Measurements from ENCODE around the gene ZYX.
"Not testable (repeated sequence)": the region's sequence is repeated elsewhere in the genome, so short reads cannot be mapped to it uniquely, and the experiment has no call there.

The ZYX gene

DNA sequence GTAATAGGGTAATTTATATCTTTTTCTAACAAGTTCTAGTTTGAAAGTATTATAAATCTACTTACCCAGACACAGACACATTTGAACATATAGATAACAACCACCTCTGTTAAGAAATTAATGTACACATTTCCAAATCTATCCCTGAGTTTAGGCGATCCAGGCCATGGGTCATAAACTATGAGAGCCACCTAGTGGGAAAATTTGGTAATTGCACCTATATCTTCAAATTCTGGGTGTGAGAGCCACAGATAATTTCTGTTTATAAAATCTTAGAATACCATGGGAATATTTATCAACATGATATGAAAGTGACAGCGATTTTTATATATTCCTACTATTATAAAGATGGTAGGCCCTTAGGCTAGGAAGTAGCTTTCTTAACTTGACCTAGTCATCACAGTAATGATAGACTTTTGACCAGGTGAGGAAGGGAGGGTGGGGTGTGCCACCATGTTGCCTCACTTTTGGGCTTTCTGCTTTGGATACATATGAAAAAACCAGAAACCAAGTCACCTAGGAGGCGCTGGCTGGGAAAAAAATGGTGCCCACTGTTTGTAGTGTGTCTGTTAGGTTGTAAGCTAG is 35.5 kb downstream of the ZYX start:
- DNase-seq (ENCODE audit: low read depth in 2 of 3, low spot score in 1 of 3) = peak in 1 of 3 donors; percentile 41

DNA sequence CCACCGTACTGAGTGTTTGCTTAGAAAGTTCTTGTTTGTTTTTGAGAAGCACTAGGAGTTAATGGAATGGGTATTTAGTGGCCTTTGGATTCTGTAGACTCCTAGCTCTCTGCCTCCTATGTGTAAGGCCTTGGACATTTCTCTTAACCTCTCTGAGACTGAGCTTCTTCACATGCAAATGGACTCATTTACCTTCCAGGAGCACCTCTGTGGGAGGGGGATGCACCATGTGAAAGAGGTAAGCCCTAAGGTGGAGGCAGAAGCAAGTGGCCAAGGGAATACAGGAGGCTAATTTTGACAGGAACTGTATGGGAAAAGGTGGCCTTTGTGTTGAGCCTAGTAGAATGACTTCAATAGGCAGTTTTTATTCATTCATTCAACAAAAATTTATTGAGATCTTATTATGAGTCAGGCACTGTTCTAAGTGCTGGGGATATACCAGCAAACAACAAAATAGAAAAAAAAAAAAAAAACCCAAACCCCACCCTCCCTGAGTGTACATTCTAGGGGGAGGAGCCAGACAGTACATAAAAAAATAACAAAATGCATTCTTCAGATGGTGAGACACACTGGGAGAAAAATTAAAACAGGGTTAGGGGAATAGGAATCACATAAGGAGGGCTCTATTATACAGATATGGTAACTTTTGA is 36.7 kb downstream of the ZYX start:
- no peak for DNase-seq (ENCODE audit: low read depth in 2 of 3, low spot score in 1 of 3)

DNA sequence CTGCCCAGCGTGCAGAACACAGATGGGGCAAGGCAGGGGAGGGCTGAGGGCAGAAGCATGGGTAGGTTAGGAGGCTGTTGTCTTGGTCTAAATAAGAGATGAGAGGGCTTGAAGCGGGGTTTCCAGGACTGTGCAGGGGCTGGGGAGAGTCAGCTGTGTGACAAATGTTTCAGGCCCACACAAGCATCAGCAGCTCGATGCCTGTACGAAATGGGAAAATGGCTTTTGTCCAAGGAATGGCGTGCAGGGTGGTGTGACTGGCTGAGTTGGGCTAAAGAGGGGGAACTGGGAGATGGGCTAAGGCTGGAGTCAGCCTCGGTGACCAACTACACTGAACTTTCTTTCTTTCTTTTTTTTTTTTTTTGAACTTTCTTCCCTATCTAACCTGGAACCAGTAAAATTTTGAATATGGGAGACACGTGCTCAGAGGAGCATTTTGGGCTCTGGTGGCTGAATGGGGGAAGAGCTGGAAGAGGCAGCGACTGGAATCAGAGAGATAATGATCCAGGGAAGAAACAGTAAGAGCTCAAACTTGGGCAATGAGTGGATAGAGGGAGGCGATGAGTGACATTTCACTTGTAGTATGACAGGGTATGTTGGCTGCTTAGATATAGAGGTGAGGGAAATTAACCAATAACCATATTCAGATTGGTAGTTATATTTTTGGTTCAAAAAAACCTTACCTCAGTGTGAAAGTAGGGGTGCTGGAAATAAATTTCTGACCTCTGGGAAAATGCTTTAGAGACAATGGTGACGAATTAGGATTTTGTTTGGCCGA is 37.7 kb downstream of the ZYX start:
- no peak for DNase-seq (ENCODE audit: low read depth in 2 of 3, low spot score in 1 of 3)

DNA sequence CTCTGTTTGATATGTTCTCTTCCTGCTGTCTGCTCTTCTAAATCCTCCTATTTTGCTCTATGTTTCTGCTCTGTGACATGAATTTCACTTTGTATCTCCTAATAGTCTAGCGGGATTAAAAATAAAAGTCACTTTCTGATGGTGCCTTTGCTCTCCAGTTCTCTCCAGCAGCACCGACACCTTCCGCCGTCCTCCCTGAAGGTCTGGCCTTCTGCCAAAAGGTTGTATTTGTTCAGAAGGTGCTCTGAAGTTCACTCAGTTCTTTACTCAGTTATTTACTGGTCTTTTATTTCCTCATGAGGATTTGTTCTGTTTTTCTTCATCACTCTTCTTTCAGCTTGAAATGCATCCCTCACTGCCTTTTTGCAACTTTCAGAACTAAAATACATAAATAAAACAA is 38.7 kb downstream of the ZYX start:
- DNase-seq (ENCODE audit: low read depth in 2 of 3, low spot score in 1 of 3) = no peak

DNA sequence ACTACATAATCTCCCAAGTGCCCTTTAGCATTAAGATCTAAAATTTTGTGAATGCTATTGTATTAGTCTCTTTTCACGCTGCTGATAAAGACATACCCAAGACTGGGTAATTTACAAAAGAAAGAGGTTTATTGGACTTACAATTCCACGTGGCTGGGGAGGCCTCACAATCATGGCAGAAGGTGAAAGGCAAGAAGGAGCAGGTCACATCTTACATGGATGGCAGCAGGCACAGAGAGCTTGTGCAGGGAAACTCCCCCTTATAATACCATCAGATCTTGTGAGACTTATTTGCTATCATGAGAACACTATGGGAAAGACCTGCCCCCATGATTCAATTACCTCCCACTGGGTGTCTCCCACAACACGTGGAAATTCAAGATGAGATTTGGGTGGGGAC is 39.5 kb downstream of the ZYX start:
- not testable (repeated sequence) for DNase-seq (ENCODE audit: low read depth in 2 of 3, low spot score in 1 of 3)

DNA sequence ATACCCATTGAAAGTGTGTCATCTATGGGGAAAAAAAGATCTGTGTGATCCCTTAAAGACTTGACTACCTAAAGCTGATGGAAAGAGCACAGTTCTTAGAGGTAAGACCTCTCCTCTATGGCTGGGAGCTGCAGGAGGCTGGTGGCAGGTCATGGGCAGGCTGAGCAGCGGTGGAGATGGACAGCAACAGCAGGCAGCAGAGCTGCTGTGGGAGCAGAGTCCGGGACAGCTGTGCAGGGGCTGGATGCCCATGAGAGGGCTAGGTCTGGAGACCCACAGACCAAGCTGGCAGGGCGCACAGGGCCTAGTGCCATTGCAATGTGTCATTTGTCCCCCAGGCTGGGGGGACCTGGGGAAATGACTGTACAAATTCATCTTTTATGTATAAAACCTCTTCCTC is 40.9 kb downstream of the ZYX start:
- DNase-seq (ENCODE audit: low read depth in 2 of 3, low spot score in 1 of 3) = no peak

DNA sequence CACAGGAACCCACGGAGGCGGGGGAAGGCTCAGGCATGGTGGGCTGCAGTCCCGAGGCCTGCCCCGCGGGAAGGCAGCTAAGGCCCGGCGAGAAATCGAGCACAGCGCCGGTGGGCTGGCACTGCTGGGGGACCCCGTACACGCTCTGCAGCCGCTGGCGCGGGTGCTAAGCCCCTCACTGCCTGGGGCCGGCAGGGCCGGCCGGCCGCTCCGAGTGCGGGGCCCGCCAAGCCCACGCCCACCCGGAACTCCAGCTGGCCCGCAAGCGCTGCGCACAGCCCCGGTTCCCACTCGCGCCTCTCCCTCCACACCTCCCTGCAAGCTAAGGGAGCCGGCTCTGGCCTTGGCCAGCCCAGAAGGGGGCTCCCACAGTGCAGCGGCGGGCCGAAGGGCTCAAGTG is 43.3 kb downstream of the ZYX start:
- not testable (repeated sequence) for DNase-seq (ENCODE audit: low read depth in 2 of 3, low spot score in 1 of 3)

DNA sequence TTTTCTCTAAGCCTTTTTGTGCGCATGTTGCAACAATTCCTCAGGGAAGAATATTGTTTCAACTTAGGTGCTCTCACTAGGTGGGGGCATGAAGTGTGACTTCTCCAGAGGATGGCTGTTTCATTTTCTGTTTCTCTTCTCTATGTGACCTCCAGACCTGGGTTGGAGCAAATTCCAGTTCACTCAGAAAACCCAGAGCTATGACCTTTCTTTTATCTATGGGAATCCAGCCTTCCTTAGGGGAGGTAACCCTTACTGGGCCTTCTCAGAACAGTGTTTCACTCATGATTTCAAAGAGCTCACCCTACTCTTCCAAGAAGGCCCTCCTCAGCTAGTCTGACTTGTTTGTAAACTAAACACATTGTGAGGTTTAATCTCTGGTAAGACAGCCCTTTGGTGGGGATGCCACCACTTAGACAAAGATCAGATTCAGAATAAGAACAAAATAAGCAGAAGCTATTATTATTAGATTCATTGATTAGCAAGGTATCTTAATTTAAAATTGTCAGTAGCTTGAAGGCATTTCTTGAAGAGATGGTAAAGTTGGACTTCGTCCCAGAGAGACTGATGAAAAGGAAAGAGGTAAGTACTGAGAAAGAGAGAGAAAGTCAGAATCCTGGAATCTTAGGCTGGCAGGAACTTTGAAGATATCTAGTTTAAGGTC is 45.5 kb downstream of the ZYX start:
- no peak for DNase-seq (ENCODE audit: low read depth in 2 of 3, low spot score in 1 of 3)

DNA sequence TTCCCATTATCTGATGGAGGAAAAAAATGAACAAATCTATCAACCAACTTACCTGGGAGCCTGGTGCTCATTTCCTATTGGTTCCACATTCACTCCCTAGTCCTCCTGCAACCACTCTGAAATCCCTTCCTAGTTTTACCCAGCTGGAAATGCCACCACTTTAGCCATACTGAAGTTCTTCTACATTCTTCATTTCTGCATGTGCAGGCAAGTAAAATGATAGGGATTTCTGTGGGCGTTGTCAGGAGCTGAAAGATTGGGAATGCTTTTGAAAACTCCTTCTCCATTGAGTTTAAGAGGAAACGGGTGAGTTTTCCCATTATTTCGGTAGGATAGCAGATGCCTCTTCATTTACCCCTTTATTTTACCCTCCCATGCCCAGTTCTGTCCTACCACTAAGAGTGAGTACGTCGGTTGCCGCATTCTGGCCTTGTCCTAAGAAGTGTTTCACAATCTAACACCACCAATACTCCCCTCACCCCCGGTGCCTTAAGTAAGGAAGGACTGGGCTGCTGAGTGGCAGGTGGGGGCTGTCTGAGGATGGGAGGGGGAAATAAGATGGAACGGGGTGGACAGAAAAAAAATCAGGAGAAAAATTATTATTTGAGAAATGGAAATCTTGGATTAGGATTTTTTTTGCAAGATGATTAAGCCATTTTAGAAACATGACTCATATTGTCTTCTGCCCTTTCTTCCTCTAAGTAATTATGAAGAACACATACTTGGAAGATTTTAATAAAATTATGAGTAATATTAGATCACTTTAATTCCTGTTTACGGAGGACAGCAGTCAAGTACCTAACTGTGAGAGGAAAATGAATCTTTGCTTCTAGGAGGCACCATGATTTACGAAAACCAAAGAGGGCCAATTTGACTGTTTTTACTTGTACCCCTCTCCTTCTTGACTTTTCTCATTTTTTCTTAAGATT is 48.9 kb downstream of the ZYX start:
- DNase-seq (ENCODE audit: low read depth in 2 of 3, low spot score in 1 of 3) = no peak

DNA sequence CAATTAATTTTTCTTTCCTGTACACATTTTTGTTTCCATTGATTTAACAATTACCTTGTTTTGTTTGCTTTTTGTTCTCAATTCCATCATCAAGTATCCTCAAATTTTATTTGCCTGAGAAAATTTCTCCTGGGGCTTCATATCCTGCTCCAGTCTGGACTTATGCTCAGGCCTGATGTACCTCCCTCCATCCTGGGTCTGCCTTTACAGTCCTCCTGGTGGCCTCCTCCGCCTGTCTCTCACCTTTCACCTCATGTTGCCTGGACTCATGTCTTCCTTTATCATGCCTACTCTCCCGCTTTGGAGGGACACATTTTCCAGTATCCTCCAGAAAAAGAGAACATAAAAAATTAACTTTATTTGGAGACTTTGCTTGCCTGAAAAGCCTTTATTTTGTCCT is 50.0 kb downstream of the ZYX start:
- DNase-seq (ENCODE audit: low read depth in 2 of 3, low spot score in 1 of 3) = no peak

DNA sequence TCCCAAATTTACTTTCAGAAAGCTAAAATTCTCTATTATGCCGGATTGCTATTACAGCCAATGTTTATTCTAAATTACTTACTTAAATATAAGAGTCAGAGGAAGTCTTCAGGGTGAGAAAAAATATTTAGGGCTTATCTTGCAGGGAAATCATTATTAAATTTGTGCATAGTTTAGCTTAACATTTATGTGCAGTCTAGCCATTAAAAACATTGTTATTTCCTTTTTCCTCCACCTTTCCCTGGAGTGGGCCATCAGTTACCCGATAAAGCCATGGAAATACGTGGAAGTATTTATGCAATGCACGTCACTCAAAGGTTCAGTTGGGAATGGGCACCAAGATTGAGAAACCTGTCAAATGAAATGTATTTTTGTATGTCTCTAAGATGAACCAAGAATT is 52.6 kb downstream of the ZYX start:
- no peak for DNase-seq (ENCODE audit: low read depth in 2 of 3, low spot score in 1 of 3)

DNA sequence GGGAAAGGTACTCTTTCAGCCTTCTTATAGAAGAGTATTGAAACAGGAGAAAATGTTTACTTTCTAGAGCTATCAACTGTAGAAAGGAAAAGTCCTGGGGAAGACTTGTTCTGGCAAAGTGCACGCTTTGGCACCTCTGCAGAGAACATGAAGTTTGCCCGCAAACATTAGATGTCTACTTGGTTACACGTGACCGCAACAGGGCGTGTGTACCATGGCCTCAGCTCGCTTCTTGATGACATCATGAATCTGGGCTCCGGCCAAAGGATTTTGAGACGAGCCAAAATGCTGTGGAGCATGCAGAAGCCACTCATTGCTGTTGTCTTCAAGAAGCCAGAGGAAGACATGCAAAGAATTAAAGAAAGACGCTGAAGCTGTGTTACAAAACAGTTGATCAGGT is 53.5 kb downstream of the ZYX start:
- no peak for DNase-seq (ENCODE audit: low read depth in 2 of 3, low spot score in 1 of 3)

DNA sequence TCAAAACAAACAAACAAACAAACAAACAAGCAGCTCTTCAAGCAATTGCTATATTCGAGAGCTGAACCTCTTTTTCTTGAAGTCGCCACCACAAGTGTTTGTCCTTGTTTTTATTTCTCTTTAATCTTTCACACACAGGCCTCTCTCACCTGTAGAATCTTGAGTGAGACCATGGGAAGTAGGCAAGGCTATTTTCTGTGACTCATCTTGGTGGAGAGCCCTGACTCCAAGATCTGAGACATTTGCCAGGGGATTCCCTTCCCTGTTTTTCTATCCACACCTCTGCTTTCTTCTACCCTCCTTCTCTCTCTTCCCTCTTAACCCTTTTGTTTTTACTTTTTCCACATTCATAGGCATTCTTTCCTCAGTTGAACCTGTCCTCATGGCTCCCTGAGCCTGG is 54.1 kb downstream of the ZYX start:
- DNase-seq (ENCODE audit: low read depth in 2 of 3, low spot score in 1 of 3) = no peak

DNA sequence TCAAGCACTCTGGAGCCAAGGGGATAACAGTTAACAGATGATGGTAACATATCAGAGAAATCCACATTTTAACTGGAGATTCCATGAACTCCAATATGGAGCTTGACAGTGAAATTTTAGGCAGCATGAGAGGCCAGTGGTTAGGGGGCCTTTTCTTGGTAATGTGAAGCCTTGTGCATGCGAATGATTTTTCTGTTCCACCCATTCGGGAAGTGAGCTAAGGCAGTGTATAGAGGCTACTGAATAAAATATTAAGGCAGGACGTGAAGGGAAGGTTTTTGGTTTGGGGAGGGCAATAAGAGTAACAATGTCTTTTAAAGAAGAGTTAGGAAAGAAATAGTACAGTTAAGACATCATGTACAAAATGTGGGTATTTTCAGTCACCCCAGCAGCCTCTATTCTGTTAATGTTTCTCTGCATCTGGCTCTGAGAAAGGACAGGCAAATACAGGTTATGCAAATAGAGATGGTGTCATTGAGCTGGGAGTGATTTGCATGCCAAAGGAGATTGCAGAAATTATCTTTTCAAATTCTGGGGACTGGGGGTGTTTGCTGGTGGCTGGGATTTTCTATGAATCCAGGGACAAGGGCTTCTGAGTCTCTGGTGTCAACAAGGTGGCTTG is 55.3 kb downstream of the ZYX start:
- no peak for DNase-seq (ENCODE audit: low read depth in 2 of 3, low spot score in 1 of 3)

DNA sequence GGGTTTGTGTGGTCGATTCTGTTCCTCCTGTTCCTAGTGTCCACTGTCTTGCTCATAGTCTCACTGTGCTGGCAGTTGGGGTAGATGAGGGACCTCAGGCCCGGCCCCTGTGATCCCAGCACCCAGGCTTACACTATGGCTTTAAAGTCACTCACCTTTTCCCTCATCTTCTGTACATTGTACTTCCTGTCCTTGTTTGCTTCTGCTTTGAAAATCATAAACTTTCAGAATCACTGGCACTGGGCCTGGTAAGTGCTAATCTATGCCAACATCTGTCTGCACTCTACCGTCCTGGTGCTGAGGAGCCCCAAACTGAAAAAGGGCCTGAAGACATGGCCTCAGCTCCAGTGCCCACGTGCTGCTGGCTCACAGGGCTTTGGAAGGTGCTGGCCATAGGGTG is 56.4 kb downstream of the ZYX start:
- no peak for DNase-seq (ENCODE audit: low read depth in 2 of 3, low spot score in 1 of 3)

DNA sequence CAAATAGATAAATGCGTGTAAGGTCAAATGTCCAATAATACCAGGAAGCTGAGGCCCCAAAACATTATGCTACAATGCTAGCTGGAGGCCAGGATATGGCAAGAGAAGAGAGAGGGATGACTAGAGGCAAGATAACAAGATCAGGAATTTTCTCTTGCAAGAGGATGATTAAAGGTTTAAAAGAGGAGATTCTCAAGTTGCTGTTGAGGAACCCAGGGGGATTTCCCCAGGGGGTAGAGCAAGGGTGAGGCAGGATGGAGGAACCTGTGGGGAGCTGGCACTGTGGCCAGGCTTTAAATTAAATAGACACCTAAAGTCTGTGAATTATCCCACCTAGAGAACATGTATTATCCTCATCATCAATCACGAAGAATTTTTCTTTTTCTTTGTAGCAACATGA is 58.7 kb downstream of the ZYX start:
- no peak for DNase-seq (ENCODE audit: low read depth in 2 of 3, low spot score in 1 of 3)

All from stimulated activated CD4-positive, alpha-beta T cell treated with anti-CD3 and anti-CD28 coated beads, Interleukin-12 subunit alpha, Interleukin-12 subunit beta, amount 100 ng/mL, for 48 hours (primary cell).